HCT116 (cell line): ENCODE measurements around the gene TTC38. TPM values are rescaled to one million over a fixed set of nuclear protein-coding genes. Genes with fewer than 3 reads are reported as not detected.

Experiments used
- ATAC-seq: fragments of 200-7000 bp; cut with Tn5 transposase; 2 replicates; pipeline ENCODE4 v1.9.1; 2020; ENCODE audit warnings: mild to moderate bottlenecking, moderate library complexity
- BruUV-seq: library from RNA; stranded (reverse); fragments of 400-500 nt; replicated peaks from 2 replicates; lab custom pipeline; 2021; lab: Mats Ljungman, UMichigan
- CTCF ChIA-PET: fragments of 300-600 bp; sonication (Branson Sonifier 250); formaldehyde crosslinking; loops from one replicate; lab custom pipeline; 2021; ENCODE audit warnings: antibody characterized with exemption; lab: Charles Lee
- POLR2A ChIA-PET: fragments of 300-600, 350-600 bp; sonication (Branson Sonifier 250); formaldehyde crosslinking; loops from one replicate; lab custom pipeline; 2021; ENCODE audit warnings: antibody characterized with exemption; lab: Charles Lee
- RAD21 ChIA-PET, 2 experiments: fragments of 300-600 bp; sonication (Branson Sonifier 250); formaldehyde crosslinking; loops; one replicate each; lab custom pipeline; 2023; ENCODE audit warnings: low total read pairs in 2 of 2; ENCODE audit not compliant: uncharacterized antibody in 2 of 2, unreplicated experiment in 2 of 2, low non-redundant PET in 1 of 2; lab: Charles Lee
- DNase-seq: peaks from one replicate; pipeline ENCODE4 v3.0.0-alpha.2; 2010; ENCODE audit warnings: low read depth, low spot score
- H2AFZ ChIP-seq: fragments of 200-600 bp; shearing (Covaris generic), sonication (generic); 2 replicates; pipeline ENCODE4 v1.6.1; 2017; ENCODE audit warnings: low read depth, mixed run types, mixed read lengths, antibody characterized with exemption, low read length; ENCODE audit not compliant: poor library complexity, severe bottlenecking
- H3K27ac ChIP-seq: 2 replicates; pipeline ENCODE4 v1.5.1; 2012; ENCODE audit warnings: low read depth, low read length
- H3K27me3 ChIP-seq: fragments of 200-600 bp; sonication (generic); 2 replicates; pipeline ENCODE4 v1.6.1; 2016; ENCODE audit warnings: mixed run types, low read length, mixed read lengths; ENCODE audit not compliant: insufficient read depth
- H3K36me3 ChIP-seq, 2 experiments: fragments of 200-500 bp in 1 of 2; fragments of 200-600 bp in 1 of 2; sonication (Bioruptor generic) in 1 of 2; sonication (generic) in 1 of 2; 2 replicates each; pipeline versions ENCODE4 v1.5.1 to v1.6.1; 2014 to 2016; ENCODE audit warnings: low read length in 2 of 2, inconsistent platforms in 1 of 2, mixed read lengths in 1 of 2, mixed run types in 1 of 2; ENCODE audit not compliant: insufficient read depth in 2 of 2, control insufficient read depth in 1 of 2
- H3K4me1 ChIP-seq, 2 experiments: fragments of 200-600 bp in 1 of 2; sonication (generic) in 1 of 2; 2 replicates each; pipeline versions ENCODE4 v1.5.1 to v1.6.1; 2012 to 2017; ENCODE audit warnings: low read length in 2 of 2, inconsistent platforms in 1 of 2, mild to moderate bottlenecking in 1 of 2, mixed read lengths in 1 of 2, mixed run types in 1 of 2, moderate library complexity in 1 of 2; ENCODE audit not compliant: insufficient read depth in 2 of 2, control insufficient read depth in 1 of 2
- H3K4me2 ChIP-seq: fragments of 200-600 bp; sonication (generic); 2 replicates; pipeline ENCODE4 v1.6.1; 2017; ENCODE audit warnings: mixed run types, low read length, mixed read lengths
- H3K4me3 ChIP-seq, 2 experiments: fragments of 200-600 bp in 1 of 2; sonication (generic) in 1 of 2; replicated peaks in 1 of 2; 2 replicates each; pipeline ENCODE4 v1.5.1; 2011 to 2016; ENCODE audit warnings: low read length in 2 of 2, control low read depth in 1 of 2, low read depth in 1 of 2, mild to moderate bottlenecking in 1 of 2, mixed read lengths in 1 of 2, mixed run types in 1 of 2
- H3K79me2 ChIP-seq: fragments of 200-600 bp; sonication (generic); 2 replicates; pipeline ENCODE4 v1.6.1; 2017; ENCODE audit warnings: mild to moderate bottlenecking, mixed run types, low read length, moderate library complexity, mixed read lengths; ENCODE audit not compliant: insufficient read depth
- H3K9ac ChIP-seq: fragments of 200-600 bp; sonication (generic); 2 replicates; pipeline ENCODE4 v1.6.1; 2016; ENCODE audit warnings: low read length, mixed read lengths
- H3K9me2 ChIP-seq: fragments of 200-600 bp; sonication (generic), shearing (Covaris generic); 2 replicates; pipeline ENCODE4 v1.6.1; 2017; ENCODE audit warnings: mixed run types, mild to moderate bottlenecking, moderate library complexity; ENCODE audit not compliant: insufficient read depth
- H3K9me3 ChIP-seq, 2 experiments: fragments of 200-500 bp in 1 of 2; fragments of 200-600 bp in 1 of 2; sonication (Bioruptor generic) in 1 of 2; sonication (generic) in 1 of 2; 2 replicates each; pipeline ENCODE4 v1.6.1; 2014 to 2017; ENCODE audit warnings: low read length in 2 of 2, mixed read lengths in 2 of 2, inconsistent platforms in 1 of 2, low read depth in 1 of 2, mild to moderate bottlenecking in 1 of 2, mixed run types in 1 of 2, moderate library complexity in 1 of 2; ENCODE audit not compliant: control insufficient read depth in 1 of 2, insufficient read depth in 1 of 2
- H4K20me1 ChIP-seq: fragments of 200-600 bp; sonication (generic), shearing (Covaris generic); 2 replicates; pipeline ENCODE4 v1.6.1; 2017; ENCODE audit warnings: mixed run types, mild to moderate bottlenecking, moderate library complexity; ENCODE audit not compliant: insufficient read depth
- EZH2phosphoT487 ChIP-seq: fragments of 200-600 bp; IDR thresholded peaks from 2 replicates; pipeline ENCODE4 v1.6.1; 2018; ENCODE audit warnings: antibody characterized with exemption, borderline replicate concordance
- MAX ChIP-seq: IDR thresholded peaks from 2 replicates; pipeline ENCODE4 v1.6.1; 2012
- RAD21 ChIP-seq: IDR thresholded peaks from 2 replicates; pipeline ENCODE4 v1.6.1; 2012; ENCODE audit warnings: low read depth, mild to moderate bottlenecking
- SRF ChIP-seq: IDR thresholded peaks from 2 replicates; pipeline ENCODE4 v1.6.1; 2012; ENCODE audit warnings: low read depth
- ZBTB33 ChIP-seq: IDR thresholded peaks from 2 replicates; pipeline ENCODE4 v1.6.1; 2011; ENCODE audit warnings: mild to moderate bottlenecking, low read length, moderate library complexity; ENCODE audit not compliant: insufficient replicate concordance; ENCODE audit errors: extremely low read depth
- ZFX ChIP-seq: fragments of 450-650 bp; IDR thresholded peaks from 2 replicates; pipeline ENCODE4 v1.6.1; 2017
- ZNF274 ChIP-seq: fragments of 200-500 bp; sonication (Bioruptor generic); IDR thresholded peaks from 2 replicates; pipeline ENCODE4 v1.6.1; 2014; ENCODE audit warnings: mild to moderate bottlenecking, low read depth, low read length, inconsistent platforms
- intact Hi-C: fragments of 100-400 bp; cut with micrococcal nuclease; formaldehyde crosslinking; loops from 2 replicates; pipeline ENCODE4 v1.10.0; 2022
- total RNA-seq: library from RNA; stranded (reverse); gene quantifications from one replicate; pipeline ENCODE4 v1.2.1, GENCODE V29; 2021; ENCODE audit not compliant: unreplicated experiment
- TF ChIP-seq, protein P1 (sequence below): IDR thresholded peaks from 2 replicates; pipeline ENCODE4 v1.6.1; 2012; ENCODE audit warnings: low read depth

Gene TTC38
- total RNA-seq, 1 experiment from 2014 or later: 22.9 TPM

DNA sequence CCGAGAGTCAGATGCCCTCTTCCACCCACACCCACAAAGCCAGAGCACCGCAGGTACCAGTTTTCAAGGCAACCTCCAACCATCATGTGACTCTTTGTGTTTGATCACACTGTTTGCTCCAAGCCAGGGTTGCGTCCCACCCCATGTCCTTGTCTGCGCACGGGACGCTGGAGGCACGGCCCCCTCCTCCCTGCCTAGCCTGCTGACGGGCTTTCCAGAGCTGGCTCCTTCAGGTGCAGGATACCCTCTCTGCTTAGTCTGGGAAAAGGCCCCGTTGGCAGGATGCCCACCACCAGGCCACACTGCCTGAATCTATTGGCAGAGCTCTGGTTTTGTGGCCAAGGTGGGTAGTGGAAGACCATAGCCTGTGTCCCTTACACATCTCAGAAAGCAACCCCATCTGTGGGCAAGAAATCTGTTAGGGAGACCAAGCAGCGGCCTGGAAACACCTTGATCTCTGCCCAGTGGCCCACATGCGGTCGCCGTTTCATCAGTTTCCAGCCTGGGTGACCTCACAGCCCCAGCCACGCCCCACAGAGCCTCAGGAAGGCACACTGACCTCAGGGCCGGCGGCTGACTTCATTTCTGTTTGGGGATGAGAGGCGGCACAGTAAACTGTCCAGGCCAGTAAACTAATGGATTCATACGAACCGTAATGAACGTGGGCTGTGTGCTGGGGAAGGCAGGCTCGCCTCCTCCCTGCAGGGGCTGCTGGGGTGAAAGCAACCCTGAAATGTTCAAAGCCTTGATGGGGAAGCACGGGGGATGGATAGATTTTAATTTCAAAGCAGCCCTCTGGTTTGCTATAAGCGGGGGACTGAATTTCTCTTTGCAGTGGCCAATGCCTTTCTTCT, 43.5 kb upstream of the TTC38 start:
- Histone ChIP-seq H3K36me3 (no peaks in the 10 kb centered on the region), H3K4me3 (no peak overlapping the region), H3K79me2 (no peaks in the 10 kb centered on the region), H3K9me2 (no peaks in the 10 kb centered on the region)
- CTCF ChIA-PET: no interaction called here
- TF ChIP-seq, protein P1, sequence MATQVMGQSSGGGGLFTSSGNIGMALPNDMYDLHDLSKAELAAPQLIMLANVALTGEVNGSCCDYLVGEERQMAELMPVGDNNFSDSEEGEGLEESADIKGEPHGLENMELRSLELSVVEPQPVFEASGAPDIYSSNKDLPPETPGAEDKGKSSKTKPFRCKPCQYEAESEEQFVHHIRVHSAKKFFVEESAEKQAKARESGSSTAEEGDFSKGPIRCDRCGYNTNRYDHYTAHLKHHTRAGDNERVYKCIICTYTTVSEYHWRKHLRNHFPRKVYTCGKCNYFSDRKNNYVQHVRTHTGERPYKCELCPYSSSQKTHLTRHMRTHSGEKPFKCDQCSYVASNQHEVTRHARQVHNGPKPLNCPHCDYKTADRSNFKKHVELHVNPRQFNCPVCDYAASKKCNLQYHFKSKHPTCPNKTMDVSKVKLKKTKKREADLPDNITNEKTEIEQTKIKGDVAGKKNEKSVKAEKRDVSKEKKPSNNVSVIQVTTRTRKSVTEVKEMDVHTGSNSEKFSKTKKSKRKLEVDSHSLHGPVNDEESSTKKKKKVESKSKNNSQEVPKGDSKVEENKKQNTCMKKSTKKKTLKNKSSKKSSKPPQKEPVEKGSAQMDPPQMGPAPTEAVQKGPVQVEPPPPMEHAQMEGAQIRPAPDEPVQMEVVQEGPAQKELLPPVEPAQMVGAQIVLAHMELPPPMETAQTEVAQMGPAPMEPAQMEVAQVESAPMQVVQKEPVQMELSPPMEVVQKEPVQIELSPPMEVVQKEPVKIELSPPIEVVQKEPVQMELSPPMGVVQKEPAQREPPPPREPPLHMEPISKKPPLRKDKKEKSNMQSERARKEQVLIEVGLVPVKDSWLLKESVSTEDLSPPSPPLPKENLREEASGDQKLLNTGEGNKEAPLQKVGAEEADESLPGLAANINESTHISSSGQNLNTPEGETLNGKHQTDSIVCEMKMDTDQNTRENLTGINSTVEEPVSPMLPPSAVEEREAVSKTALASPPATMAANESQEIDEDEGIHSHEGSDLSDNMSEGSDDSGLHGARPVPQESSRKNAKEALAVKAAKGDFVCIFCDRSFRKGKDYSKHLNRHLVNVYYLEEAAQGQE: no peak
- TF ChIP-seq EZH2phosphoT487: no peak
- no peak for TF ChIP-seq RAD21
- no peak for TF ChIP-seq ZFX
- TF ChIP-seq SRF: no peak
- TF ChIP-seq MAX: no peak
- TF ChIP-seq ZBTB33: no peak
- TF ChIP-seq ZNF274: no peak
- TF ChIP-seq, all 23 proteins: peak for 0
- Histone ChIP-seq H3K27me3 (no peaks in the 10 kb centered on the region), H3K27ac (no peak overlapping the region), H3K9ac (no peak overlapping the region), H3K4me2 (no peak overlapping the region), H3K9me3 (no peaks in the 10 kb centered on the region), H4K20me1 (no peaks in the 10 kb centered on the region), H3K4me1 (no peaks in the 10 kb centered on the region), H2AFZ (no peak overlapping the region)
- ATAC-seq (no peak), DNase-seq (no peak)
- ChIA-PET RAD21 (no interaction called here), POLR2A (no interaction called here)
- intact Hi-C loops: no loop called here
- no TSS peak for BruUV-seq
